Uterus (tissue), 4 donors: ENCODE data around the gene NBAS. TPM values are rescaled to one million over a fixed set of nuclear protein-coding genes. Genes with fewer than 3 reads are reported as not detected.

Experiments used
- DNase-seq, 2 donors: peaks; one replicate each; pipeline ENCODE4 v3.0.0-alpha.2; 2019 to 2020
- H3K27ac ChIP-seq, 2 donors: fragments of 200-600 bp; sonication (generic); 1 replicate in 1 of 2; 2 replicates in 1 of 2; pipeline ENCODE4 v1.5.1; 2016 to 2018
- H3K27me3 ChIP-seq, 2 donors: fragments of 200-600 bp; sonication (generic); one replicate each; pipeline ENCODE4 v1.5.1; 2018 to 2019; ENCODE audit warnings: control low read depth in 1 of 2
- H3K36me3 ChIP-seq, 2 donors: fragments of 200-600 bp; sonication (generic); one replicate each; pipeline ENCODE4 v1.5.1; 2019; ENCODE audit warnings: control low read depth in 1 of 2
- H3K4me1 ChIP-seq, 2 donors: fragments of 200-600 bp; sonication (generic); one replicate each; pipeline ENCODE4 v1.5.1; 2018 to 2019; ENCODE audit warnings: control low read depth in 1 of 2
- H3K4me3 ChIP-seq, 2 donors: fragments of 200-600 bp; sonication (generic); 1 replicate in 1 of 2; 2 replicates in 1 of 2; pipeline ENCODE4 v1.5.1; 2018 to 2019; ENCODE audit warnings: mild to moderate bottlenecking in 1 of 2
- H3K9me3 ChIP-seq, 2 donors: fragments of 200-600 bp; sonication (generic); one replicate each; pipeline ENCODE4 v1.5.1; 2019; ENCODE audit warnings: control low read depth in 1 of 2
- CTCF ChIP-seq, 4 experiments: fragments of 200-600 bp in 2 of 4; fragments of 450-650 bp in 2 of 4; sonication (generic) in 2 of 4; IDR thresholded peaks; one replicate each; pipeline ENCODE4 v1.5.1; 2016 to 2019; ENCODE audit warnings: antibody characterized with exemption in 4 of 4, mild to moderate bottlenecking in 2 of 4, moderate library complexity in 1 of 4
- POLR2A ChIP-seq, 2 donors: fragments of 450-650 bp; IDR thresholded peaks; one replicate each; pipeline ENCODE4 v1.6.1; 2016; ENCODE audit warnings: antibody characterized with exemption in 2 of 2, mild to moderate bottlenecking in 1 of 2, moderate library complexity in 1 of 2
- intact Hi-C: fragments of 100-400 bp; cut with DNase I; formaldehyde crosslinking; loops from one replicate; pipeline ENCODE4 v1.15.1; 2023; ENCODE audit warnings: low total_unique reads
- total RNA-seq, 4 donors: library from RNA; depleted of rRNA in 3 of 4; stranded (reverse); fragments of >200 nt in 3 of 4; gene quantifications; one replicate each; pipeline versions ENCODE4 v1.1.0 to v1.2.4, GENCODE V29; 2014 to 2023
- donor health status: DM: yes; HTN: yes; CAD: no.

The NBAS gene
- total RNA-seq, 4 donors from 2014 or later = 36.2 to 93.5 (median 49.5) TPM

DNA sequence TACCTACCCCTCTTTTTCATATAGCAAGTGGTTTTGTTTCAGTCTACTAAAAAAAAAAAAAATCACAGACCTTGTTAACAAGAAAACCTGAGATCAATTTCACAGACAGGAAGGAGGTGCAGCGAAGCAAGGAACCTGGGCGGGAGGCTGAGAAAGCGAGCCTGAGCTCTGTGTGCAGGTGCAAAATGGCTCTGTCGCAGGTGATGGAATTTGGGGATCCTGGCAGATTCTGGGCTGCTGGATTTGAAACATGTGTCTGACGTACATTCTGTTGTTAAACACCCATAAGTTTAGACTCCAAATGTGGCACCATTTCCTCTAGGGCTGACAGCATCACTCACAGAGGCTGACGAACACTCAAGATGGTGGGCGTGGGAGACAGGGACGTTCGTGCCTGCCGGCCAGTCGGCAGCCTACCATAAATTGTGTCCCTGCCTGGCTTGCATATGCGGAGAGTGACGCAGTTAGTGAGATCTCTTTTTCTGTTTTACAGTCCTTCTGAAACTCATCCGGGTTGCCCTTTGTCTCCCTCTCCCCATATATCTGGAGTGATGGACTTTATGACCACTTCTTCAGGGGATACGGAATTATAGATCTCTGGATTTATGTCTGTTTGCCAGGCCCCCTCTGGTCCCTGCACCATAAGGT lies 21.7 kb upstream of the NBAS start:
- Histone ChIP-seq H3K27me3 (no peaks in the 10 kb centered on the region), H3K4me3 (no peak overlapping the region), H3K36me3 (no peaks in the 10 kb centered on the region), H3K4me1 (no peaks in the 10 kb centered on the region), H3K27ac (no peak overlapping the region), H3K9me3 (no peaks in the 10 kb centered on the region)
- intact Hi-C loops = no loop called here
- TF ChIP-seq POLR2A (IDR thresholded peaks at IDR 0.05) (no peak), CTCF (IDR thresholded peaks at IDR 0.05) (no peak)
- DNase-seq = no peak

DNA sequence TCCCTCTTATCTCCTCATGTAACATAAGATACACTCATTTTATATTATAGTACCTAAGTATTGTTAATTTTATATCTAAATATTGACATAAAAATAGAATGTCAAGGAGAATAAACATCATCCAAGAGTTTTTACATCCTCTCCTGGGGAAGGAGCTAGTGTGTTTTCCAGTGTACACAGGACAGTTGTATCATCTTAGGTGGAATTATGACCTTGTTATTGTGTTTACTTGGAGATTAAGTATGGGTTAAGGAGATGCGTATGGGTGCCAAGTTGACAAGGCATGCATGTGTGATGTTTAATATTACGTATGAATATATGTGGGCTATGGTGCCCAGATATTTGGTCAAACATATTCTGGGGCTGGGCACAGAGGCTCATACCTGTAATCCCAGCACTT lies 19.3 kb upstream of the NBAS start:
- H3K9me3 ChIP-seq = no peaks in the 10 kb centered on the region
- intact Hi-C loops = no loop called here
- TF ChIP-seq POLR2A (IDR thresholded peaks at IDR 0.05) (no peak), CTCF (IDR thresholded peaks at IDR 0.05) (no peak)
- H3K27me3 ChIP-seq = no peaks in the 10 kb centered on the region
- DNase-seq = no peak
- H3K27ac ChIP-seq = no peak overlapping the region
- no peak overlapping the region for H3K4me3 ChIP-seq
- no peaks in the 10 kb centered on the region for H3K36me3 ChIP-seq
- H3K4me1 ChIP-seq = no peaks in the 10 kb centered on the region

GRCh38 chr2:15579641-15580040 lies 18.5 kb upstream of the NBAS start:
- TF ChIP-seq CTCF (IDR thresholded peaks at IDR 0.05) = no peak
- TF ChIP-seq POLR2A (IDR thresholded peaks at IDR 0.05) = no peak
- Histone ChIP-seq H3K27me3 (no peaks in the 10 kb centered on the region), H3K27ac (no peak overlapping the region), H3K36me3 (no peaks in the 10 kb centered on the region), H3K4me1 (no peaks in the 10 kb centered on the region), H3K9me3 (no peaks in the 10 kb centered on the region), H3K4me3 (no peak overlapping the region)
- no peak for DNase-seq
- intact Hi-C loops = no loop called here

DNA sequence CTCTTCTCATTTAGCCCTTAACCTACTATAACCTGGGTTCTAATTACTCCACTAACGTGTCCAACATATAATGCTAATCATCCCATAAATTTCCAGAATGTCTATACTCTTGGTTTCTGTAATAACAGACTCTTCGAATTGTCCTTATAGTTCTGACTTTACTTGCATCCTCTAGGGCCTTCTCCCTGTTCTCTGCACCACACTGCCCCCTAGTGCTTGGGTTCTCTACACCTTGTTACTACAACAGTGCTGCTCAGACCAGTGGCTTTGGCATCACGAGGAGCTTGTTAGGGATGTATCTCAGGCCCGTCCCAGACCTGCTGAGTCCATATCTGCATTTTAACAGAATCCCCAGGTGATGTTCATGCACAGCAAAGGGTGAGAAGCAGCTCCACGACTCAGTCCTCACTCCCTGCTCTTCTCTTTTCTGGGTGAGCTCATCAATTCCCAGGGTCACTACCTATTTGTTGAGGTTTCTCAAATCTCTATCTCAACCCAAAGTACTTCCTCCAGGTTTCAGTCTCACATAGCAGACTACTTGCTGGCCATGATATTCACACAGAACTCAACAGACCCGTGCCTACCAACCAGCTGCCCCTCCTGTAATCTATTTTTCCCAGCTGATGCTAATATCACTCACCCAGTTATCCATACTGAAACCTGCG lies 16.1 kb upstream of the NBAS start:
- peak; percentile 74 to 80 for DNase-seq
- no peak overlapping the region for H3K4me3 ChIP-seq
- no peaks in the 10 kb centered on the region for H3K27me3 ChIP-seq
- intact Hi-C loops = no loop called here
- H3K4me1 ChIP-seq = no peaks in the 10 kb centered on the region
- no peaks in the 10 kb centered on the region for H3K9me3 ChIP-seq
- TF ChIP-seq POLR2A (IDR thresholded peaks at IDR 0.05) (no peak), CTCF (IDR thresholded peaks at IDR 0.05) (peak; percentile 53 to 71 (median 59))
- H3K36me3 ChIP-seq = no peaks in the 10 kb centered on the region
- H3K27ac ChIP-seq = no peak overlapping the region

GRCh38 chr2:15571729-15572128 lies 10.6 kb upstream of the NBAS start:
- no peak for DNase-seq
- Histone ChIP-seq H3K27me3 (no peaks in the 10 kb centered on the region), H3K9me3 (no peaks in the 10 kb centered on the region), H3K4me1 (no peaks in the 10 kb centered on the region), H3K27ac (no peak overlapping the region), H3K4me3 (no peak overlapping the region), H3K36me3 (no peaks in the 10 kb centered on the region)
- intact Hi-C loops = no loop called here
- no peak for TF ChIP-seq CTCF (IDR thresholded peaks at IDR 0.05)
- TF ChIP-seq POLR2A (IDR thresholded peaks at IDR 0.05) = no peak
